SKM-1 (cell line): ENCODE data around the gene CFAP54.

Experiments
- DNase-seq: peaks from one replicate; lab custom pipeline; 2025; ENCODE audit not compliant: unreplicated experiment; lab: John Stamatoyannopoulos, UW

Gene CFAP54

GRCh38 chr12:96811083-96811482 is 321.7 kb downstream of the CFAP54 start:
- no peak for DNase-seq

- DNase-seq, result no peak
These were observed 322.8 kb downstream of the CFAP54 start for GRCh38 chr12:96812153-96812552.

- DNase-seq, result no peak
These were observed 324.8 kb downstream of the CFAP54 start for GRCh38 chr12:96814200-96814599.

- DNase-seq, result no peak
These were observed 332.2 kb downstream of the CFAP54 start for GRCh38 chr12:96821592-96821991.

- no peak for DNase-seq
These were observed 333.3 kb downstream of the CFAP54 start for GRCh38 chr12:96822641-96823040.

GRCh38 chr12:96824074-96824837 is 334.9 kb downstream of the CFAP54 start:
- no peak for DNase-seq

- no peak for DNase-seq
These were observed 335.5 kb downstream of the CFAP54 start for GRCh38 chr12:96824838-96825236.

- DNase-seq, result no peak
These were observed 338.9 kb downstream of the CFAP54 start for GRCh38 chr12:96828169-96828789.

- no peak for DNase-seq
These were observed 340.0 kb downstream of the CFAP54 start for GRCh38 chr12:96829354-96829753.

GRCh38 chr12:96831346-96831745 is 342.0 kb downstream of the CFAP54 start:
- DNase-seq, result no peak

- DNase-seq, result peak; percentile 1
These were observed 356.9 kb downstream of the CFAP54 start for GRCh38 chr12:96846293-96846692.

- no peak for DNase-seq
These were observed 361.3 kb downstream of the CFAP54 start for GRCh38 chr12:96850676-96851075.

- DNase-seq, result no peak
These were observed 368.8 kb downstream of the CFAP54 start for GRCh38 chr12:96858162-96858561.

GRCh38 chr12:96861656-96862055 is 372.3 kb downstream of the CFAP54 start:
- no peak for DNase-seq

GRCh38 chr12:96862326-96862725 is 372.9 kb downstream of the CFAP54 start:
- no peak for DNase-seq

GRCh38 chr12:96864335-96864734 is 375.0 kb downstream of the CFAP54 start:
- no peak for DNase-seq

GRCh38 chr12:96866801-96867590 is 377.6 kb downstream of the CFAP54 start:
- DNase-seq, result no peak

- DNase-seq, result no peak
These were observed 381.6 kb downstream of the CFAP54 start for GRCh38 chr12:96870946-96871345.

GRCh38 chr12:96872961-96873360 is 383.6 kb downstream of the CFAP54 start:
- no peak for DNase-seq

GRCh38 chr12:96874211-96874610 is 384.8 kb downstream of the CFAP54 start:
- no peak for DNase-seq

- no peak for DNase-seq
These were observed 387.6 kb downstream of the CFAP54 start for GRCh38 chr12:96876966-96877365.

GRCh38 chr12:96878704-96879103 is 389.3 kb downstream of the CFAP54 start:
- no peak for DNase-seq
